HEK293T (cell line): ENCODE data around the gene CDC25B.

Source experiments
- CTCF ChIA-PET: fragments of 350-600 bp; formaldehyde crosslinking; extraction: SDS; loops from one replicate; lab custom pipeline; 2021; ENCODE audit warnings: antibody characterized with exemption, inconsistent platforms; lab: Yijun Ruan, JAX
- POLR2A ChIA-PET: fragments of 350-600 bp; formaldehyde crosslinking; extraction: SDS; loops from one replicate; lab custom pipeline; 2020; ENCODE audit warnings: antibody characterized with exemption, inconsistent platforms; lab: Yijun Ruan, JAX
- DNase-seq: peaks from one replicate; pipeline ENCODE4 v3.0.0; 2012; ENCODE audit warnings: mixed read lengths; ENCODE audit errors: extremely low spot score
- ARNT ChIP-seq: fragments of 450-650 bp; IDR thresholded peaks from 2 replicates; pipeline ENCODE4 v1.6.1; 2017; ENCODE audit warnings: mild to moderate bottlenecking
- BHLHE40 ChIP-seq: fragments of 450-650 bp; IDR thresholded peaks from 2 replicates; pipeline ENCODE4 v1.6.1; 2016; ENCODE audit warnings: mild to moderate bottlenecking, moderate library complexity, borderline replicate concordance
- CTBP1 ChIP-seq: fragments of 450-650 bp; IDR thresholded peaks from 2 replicates; pipeline ENCODE4 v1.6.1; 2016; ENCODE audit warnings: borderline replicate concordance
- ELF4 ChIP-seq: fragments of 450-650 bp; IDR thresholded peaks from 2 replicates; pipeline ENCODE4 v1.6.1; 2017; ENCODE audit warnings: antibody characterized with exemption
- FOXA1 ChIP-seq: fragments of 450-650 bp; IDR thresholded peaks from 2 replicates; pipeline ENCODE4 v1.6.1; 2016; ENCODE audit warnings: mild to moderate bottlenecking
- FOXK2 ChIP-seq: fragments of 450-650 bp; IDR thresholded peaks from 2 replicates; pipeline ENCODE4 v1.6.1; 2016; ENCODE audit warnings: mild to moderate bottlenecking
- FOXM1 ChIP-seq: fragments of 450-650 bp; IDR thresholded peaks from 2 replicates; pipeline ENCODE4 v1.6.1; 2017; ENCODE audit warnings: mild to moderate bottlenecking, borderline replicate concordance
- HDGF ChIP-seq: fragments of 450-650 bp; IDR thresholded peaks from 2 replicates; pipeline ENCODE4 v1.6.1; 2017; ENCODE audit warnings: antibody characterized with exemption, borderline replicate concordance
- L3MBTL2 ChIP-seq: fragments of 450-650 bp; conservative IDR thresholded peaks from 2 replicates; pipeline ENCODE4 v1.6.1; 2016; ENCODE audit warnings: mild to moderate bottlenecking
- LEF1 ChIP-seq: fragments of 450-650 bp; IDR thresholded peaks from 2 replicates; pipeline ENCODE4 v1.6.1; 2017; ENCODE audit warnings: mild to moderate bottlenecking, borderline replicate concordance
- NFRKB ChIP-seq: fragments of 450-650 bp; IDR thresholded peaks from 2 replicates; pipeline ENCODE4 v1.6.1; 2016; ENCODE audit warnings: mild to moderate bottlenecking, moderate library complexity
- PKNOX1 ChIP-seq: fragments of 450-650 bp; IDR thresholded peaks from 2 replicates; pipeline ENCODE4 v1.6.1; 2016
- SP1 ChIP-seq: fragments of 450-650 bp; IDR thresholded peaks from 2 replicates; pipeline ENCODE4 v1.6.1; 2017
- SUZ12 ChIP-seq: fragments of 450-650 bp; IDR thresholded peaks from 2 replicates; pipeline ENCODE4 v1.6.1; 2016; ENCODE audit warnings: mild to moderate bottlenecking
- TARDBP ChIP-seq: fragments of 450-650 bp; IDR thresholded peaks from 2 replicates; pipeline ENCODE4 v1.6.1; 2016
- ZNF384 ChIP-seq: fragments of 450-650 bp; IDR thresholded peaks from 2 replicates; pipeline ENCODE4 v1.6.1; 2016

Gene CDC25B

DNA sequence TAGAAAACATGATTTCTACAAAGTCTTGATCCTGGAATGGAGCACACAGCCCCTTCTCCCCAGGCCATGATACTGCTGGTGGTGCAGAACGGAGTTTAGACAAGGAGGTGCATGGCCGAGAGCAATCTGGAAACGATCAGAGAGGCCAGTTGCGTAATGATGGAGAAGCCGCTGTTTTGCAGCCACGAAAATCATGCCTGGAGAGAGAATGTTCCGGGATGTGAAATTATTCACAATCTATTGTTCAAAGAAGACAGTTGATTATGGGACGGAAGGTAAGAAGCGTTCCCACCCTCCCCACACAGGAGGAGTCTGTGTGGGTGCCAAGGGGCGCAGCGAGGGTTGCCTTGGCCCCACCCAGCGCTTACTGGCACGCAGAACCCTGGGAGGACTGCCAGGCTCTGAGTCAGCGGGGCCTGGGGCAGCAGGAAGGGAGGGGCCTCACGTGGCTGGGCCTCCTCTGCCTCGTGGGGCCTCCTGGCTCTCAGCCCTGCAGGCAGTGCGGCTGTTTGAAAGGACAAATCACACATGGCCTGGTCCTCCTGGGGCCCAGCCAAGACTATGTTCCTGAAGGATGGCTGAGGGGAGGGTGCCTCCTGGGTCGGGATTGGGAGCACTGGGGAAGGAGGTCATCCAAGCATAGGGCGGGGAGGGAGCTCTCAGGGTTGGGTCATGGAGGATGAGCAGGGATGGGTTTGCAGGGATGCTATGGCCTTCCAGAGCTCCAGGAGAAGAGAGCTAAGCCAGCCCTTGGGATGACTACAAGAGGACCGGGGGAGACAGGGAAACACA lies 15.6 kb downstream of the CDC25B start:
- DNase-seq: peak; percentile 49
- POLR2A ChIA-PET: interaction anchor here (3.1 kb wide), 1 partner anchor 9 kb away, joined by 10 read pairs; the partner anchor contains the start of gene AP5S1
- CTCF ChIA-PET: no interaction called here
- TF ChIP-seq L3MBTL2: peak; percentile 45
- no peak for TF ChIP-seq CTBP1

DNA sequence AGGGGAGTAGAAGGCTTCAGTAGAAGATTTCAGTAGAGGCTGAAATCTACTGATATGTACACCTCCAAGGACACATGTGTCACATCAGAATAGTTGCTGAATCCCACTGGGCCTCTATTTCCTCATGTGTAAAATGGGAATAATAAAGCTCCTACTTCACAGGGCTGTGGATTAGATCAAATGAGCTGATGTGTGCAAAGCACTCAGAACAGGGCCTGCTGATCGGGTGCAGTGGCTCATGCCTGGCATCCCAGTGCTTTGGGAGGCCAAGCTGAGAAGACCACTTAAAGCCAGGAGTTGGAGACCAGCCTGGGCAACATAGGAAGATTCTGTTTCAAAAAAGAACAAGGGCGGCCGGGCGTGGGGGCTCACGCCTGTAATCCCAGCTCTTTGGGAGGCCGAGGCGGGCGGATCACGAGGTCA lies 16.2 kb downstream of the CDC25B start:
- DNase-seq: no peak
- TF ChIP-seq FOXK2 (no peak), ELF4 (no peak), LEF1 (no peak), PKNOX1 (no peak)
- ChIA-PET CTCF (no interaction called here), POLR2A (interaction anchor here (1.2 to 3.1 kb wide), 2 partner anchors 9 to 43 kb away, joined by 3 to 10 read pairs; partner anchors contain the start of gene AP5S1)

- TF ChIP-seq BHLHE40 (no peak), SUZ12 (no peak), SP1 (no peak), ZNF384 (no peak), FOXK2 (no peak), LEF1 (no peak), L3MBTL2 (no peak), HDGF (no peak), ELF4 (no peak), FOXM1 (no peak), FOXA1 (no peak), CTBP1 (no peak), PKNOX1 (no peak), TARDBP (no peak), ARNT (no peak), NFRKB (no peak)
- POLR2A ChIA-PET: interaction anchor here (1.2 to 3.1 kb wide), 4 partner anchors 8 to 44 kb away, joined by 3 to 12 read pairs (median 7); partner anchors contain the start of genes AP5S1, CENPB and SPEF1
Observed at GRCh38 chr20:3812975-3813847, 17.1 kb downstream of the CDC25B start.

GRCh38 chr20:3813848-3814581 lies 17.9 kb downstream of the CDC25B start:
- POLR2A ChIA-PET: interaction anchor here (1.4 to 1.8 kb wide), 2 partner anchors 28 to 32 kb away, joined by 4 to 12 read pairs; partner anchors contain the start of genes CENPB and SPEF1
- no peak for TF ChIP-seq BHLHE40
- TF ChIP-seq CTBP1: no peak
- TF ChIP-seq FOXA1: no peak
- TF ChIP-seq L3MBTL2: no peak
- no peak for TF ChIP-seq FOXK2
- TF ChIP-seq SP1: no peak
- no peak for TF ChIP-seq ARNT
- TF ChIP-seq ZNF384: no peak
- TF ChIP-seq LEF1: no peak
- TF ChIP-seq SUZ12: no peak
- no peak for TF ChIP-seq TARDBP

More at GRCh38 chr20:3812975-3813847, 17.1 kb downstream of the CDC25B start:
- CTCF ChIA-PET: interaction anchor here (0.6 to 0.8 kb wide), 2 partner anchors 172 to 258 kb away, joined by 3 read pairs; no protein-coding TSS in a partner anchor
- DNase-seq: no peak

GRCh38 chr20:3814928-3815495 lies 18.9 kb downstream of the CDC25B start:
- DNase-seq: no peak
- ChIA-PET CTCF (no interaction called here), POLR2A (no interaction called here)
- no peak for TF ChIP-seq SP1
- no peak for TF ChIP-seq CTBP1
- TF ChIP-seq LEF1: no peak
- TF ChIP-seq TARDBP: no peak
- TF ChIP-seq SUZ12: no peak
- TF ChIP-seq FOXM1: no peak
- no peak for TF ChIP-seq FOXK2
- TF ChIP-seq NFRKB: no peak
- TF ChIP-seq FOXA1: no peak
- no peak for TF ChIP-seq BHLHE40
- TF ChIP-seq ELF4: no peak
- TF ChIP-seq ZNF384: no peak
- TF ChIP-seq L3MBTL2: no peak
- no peak for TF ChIP-seq PKNOX1
- TF ChIP-seq HDGF: no peak
- no peak for TF ChIP-seq ARNT

More at GRCh38 chr20:3813848-3814581, 17.9 kb downstream of the CDC25B start:
- CTCF ChIA-PET: interaction anchor here (0.6 kb wide), 4 partner anchors 24 to 171 kb away, joined by 3 to 7 read pairs (median 6); no protein-coding TSS in a partner anchor
- no peak for DNase-seq
